Panc1 (cell line): ENCODE data around the gene LRP4.

ENCODE experiments used
- CTCF ChIP-seq: fragments of 450-650 bp; IDR thresholded peaks from 2 replicates; pipeline ENCODE4 v1.5.1; 2017; ENCODE audit warnings: mild to moderate bottlenecking
- POLR2AphosphoS5 ChIP-seq: IDR thresholded peaks from 2 replicates; pipeline ENCODE4 v1.6.1; 2012; ENCODE audit warnings: mild to moderate bottlenecking, low read depth, low read length, moderate library complexity
- REST ChIP-seq, 2 experiments: IDR thresholded peaks; 2 replicates each; pipeline ENCODE4 v1.6.1; 2011 to 2012; ENCODE audit warnings: low read depth in 2 of 2, control low read depth in 1 of 2, low read length in 1 of 2, mild to moderate bottlenecking in 1 of 2, moderate library complexity in 1 of 2; ENCODE audit not compliant: insufficient read depth in 1 of 2

DNA sequence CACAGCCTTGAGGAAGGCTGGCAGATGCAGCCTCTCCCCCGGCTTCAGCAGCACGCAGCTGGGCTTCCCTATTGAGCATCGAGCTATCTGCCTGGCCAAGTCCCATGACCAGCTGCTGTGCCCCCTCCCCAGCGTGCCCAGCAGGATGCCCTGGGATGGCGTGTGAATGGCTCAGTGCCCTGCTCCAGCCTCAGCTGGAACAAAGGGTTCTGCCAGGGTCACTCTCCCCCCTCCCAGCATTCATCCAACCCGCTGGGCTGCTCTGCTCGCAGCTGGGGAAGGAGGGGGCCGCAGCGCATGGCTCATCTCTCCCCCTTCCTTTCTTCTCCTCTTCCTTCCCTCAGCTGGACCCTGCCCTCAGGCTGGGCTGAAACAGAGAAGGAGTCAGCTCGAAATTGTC, 14.5 kb downstream of the LRP4 start:
- TF ChIP-seq CTCF (no peak), POLR2AphosphoS5 (no peak), REST (IDR thresholded peaks at IDR 0.05; ENCODE audit: insufficient read depth in 1 of 2, low read depth in 2 of 2, low read length in 1 of 2) (no peak)
